Stimulated activated CD4-positive, alpha-beta T cell treated with anti-CD3 and anti-CD28 coated beads, Interleukin-12 subunit alpha, Interleukin-12 subunit beta, amount 100 ng/mL, for 48 hours (primary cell): Measurements from ENCODE around the gene B4GALT6.

Source experiments
- DNase-seq, 3 donors: peaks; one replicate each; pipeline ENCODE4 v3.0.0-alpha.2; 2020; ENCODE audit warnings: low read depth in 2 of 3, low spot score in 1 of 3

The B4GALT6 gene

DNA sequence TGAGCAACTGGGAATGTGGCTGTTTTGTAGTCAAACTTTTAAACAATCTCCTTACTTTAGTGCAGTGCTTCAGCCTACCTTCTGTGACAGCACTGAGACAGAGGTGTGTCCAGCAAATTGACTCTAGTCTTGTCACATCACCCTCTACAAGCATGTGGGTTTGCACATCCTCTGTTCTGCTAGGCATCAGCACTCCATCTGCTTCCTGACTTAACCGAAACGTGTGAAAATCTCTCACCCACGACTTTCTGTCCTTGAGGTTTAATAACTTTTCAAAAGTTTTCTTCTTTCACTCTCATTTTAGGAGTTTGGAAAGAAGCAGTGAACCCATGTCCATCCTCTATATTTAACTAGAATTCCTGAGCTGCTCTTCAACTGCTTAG lies 50.1 kb downstream of the B4GALT6 start:
- DNase-seq = no peak

DNA sequence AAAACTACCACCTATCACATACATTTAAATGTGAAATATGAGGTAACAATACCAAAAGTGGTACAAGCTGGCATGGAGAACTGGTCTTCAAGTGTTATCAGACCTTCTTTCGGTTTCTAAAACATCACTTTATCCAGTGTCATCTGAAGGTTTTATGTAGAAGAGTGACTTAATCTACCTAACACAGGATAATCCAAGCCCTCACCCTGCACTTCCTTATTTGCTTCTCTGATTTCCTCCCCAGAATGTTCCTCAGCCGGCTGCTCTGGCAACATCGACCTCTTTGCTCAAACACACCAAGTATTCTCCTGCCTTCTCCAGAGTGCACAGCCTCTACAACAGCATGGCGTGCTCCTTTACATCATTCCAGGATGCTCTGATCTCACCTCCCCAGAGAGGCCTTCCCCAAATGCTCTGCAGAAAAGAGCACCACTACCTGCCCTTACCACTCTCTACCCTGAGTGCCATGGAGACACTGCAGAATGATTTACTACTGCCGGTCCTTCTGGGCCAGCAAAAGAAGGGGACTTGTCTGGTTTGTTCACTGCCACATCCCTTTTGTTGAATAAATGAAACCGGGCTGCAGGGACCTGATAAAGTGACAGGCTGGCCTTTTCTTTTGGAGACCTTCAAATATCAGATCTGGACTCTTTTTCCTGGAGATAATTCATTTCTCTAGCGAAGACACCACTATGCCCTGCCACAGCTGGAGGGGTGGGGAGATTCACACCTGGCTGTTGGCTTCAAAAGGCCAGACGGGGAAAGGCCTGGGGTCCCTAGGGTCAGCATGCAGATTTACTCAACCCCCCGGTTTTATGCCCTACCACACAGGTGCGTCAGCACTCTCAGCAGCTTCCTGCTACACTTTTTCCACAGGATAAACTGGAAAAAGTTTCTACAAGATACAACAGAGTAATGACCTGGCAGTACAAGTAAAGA lies 50.7 kb downstream of the B4GALT6 start:
- no peak for DNase-seq

DNA sequence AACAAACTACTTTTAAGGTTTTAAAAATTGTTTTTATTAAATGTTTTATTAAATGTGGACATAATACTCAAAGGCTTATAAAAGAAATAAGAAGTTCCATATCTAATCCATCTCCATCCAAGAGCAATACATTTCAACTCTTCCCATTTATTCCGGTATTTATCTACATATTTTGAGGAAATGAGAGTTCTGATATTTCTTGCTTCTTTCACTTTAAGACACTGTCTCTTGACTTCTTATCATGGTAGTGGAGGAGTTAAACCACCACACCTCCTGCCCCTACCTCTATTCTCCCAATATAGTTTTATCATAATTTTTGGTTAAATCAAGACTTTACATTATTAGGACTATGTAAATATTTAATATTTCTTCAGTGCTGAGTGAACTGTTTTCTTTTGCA lies 52.0 kb downstream of the B4GALT6 start:
- no peak for DNase-seq

DNA sequence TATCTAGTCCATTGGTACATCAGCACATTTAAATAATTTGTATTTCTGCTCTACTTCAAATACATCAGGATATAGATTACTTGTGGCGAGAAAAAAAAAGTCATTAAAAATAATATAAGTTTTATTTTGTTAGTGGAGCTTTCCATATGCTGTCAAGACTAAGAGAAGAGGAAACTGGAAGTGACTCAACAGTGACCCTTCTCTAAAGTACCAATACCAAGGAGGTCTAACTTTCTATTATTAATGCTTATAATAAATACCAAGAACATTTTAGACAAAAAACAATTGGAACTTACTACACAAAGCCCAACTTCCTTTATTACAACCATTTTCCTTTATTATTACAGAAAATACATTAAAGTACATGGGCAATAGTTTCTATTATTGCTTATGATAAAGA lies 52.9 kb downstream of the B4GALT6 start:
- no peak for DNase-seq

DNA sequence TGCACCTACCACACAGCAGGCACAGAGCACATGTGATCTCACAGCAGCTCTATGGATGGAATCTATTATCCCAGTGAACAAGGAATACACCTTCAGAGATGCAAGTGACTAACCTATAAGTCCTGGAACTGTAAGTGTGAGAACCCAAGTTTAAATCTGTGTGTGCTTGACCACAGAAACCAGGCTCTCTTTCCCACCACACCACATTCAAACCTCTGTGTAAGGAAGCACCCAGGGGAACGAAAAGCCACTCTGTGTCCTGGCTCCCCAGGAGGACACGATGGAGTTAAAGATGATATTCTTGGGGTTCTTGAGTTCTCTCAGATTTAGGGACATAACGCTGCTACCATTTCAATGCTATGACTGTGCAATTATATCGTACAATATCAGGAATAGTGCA lies 53.8 kb downstream of the B4GALT6 start:
- DNase-seq = no peak

DNA sequence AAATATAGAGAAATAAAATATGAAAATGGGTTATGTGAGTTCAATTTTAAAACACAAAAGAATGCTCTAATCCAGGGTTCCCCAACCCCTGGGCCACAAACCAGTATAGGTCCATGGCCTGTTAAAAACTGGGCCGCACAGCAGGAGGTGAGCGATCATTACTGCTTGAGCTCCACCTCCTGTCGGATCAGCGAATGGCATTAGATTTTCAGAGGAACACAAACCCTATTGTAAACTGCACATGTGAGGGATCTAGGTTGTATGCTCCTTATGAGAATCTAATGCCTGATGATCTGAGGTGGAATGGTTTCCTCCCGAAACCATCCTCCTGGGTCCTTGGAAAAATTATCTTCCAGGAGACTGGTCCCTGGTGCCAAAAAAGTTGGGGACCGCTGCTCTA lies 58.0 kb downstream of the B4GALT6 start:
- no peak for DNase-seq

DNA sequence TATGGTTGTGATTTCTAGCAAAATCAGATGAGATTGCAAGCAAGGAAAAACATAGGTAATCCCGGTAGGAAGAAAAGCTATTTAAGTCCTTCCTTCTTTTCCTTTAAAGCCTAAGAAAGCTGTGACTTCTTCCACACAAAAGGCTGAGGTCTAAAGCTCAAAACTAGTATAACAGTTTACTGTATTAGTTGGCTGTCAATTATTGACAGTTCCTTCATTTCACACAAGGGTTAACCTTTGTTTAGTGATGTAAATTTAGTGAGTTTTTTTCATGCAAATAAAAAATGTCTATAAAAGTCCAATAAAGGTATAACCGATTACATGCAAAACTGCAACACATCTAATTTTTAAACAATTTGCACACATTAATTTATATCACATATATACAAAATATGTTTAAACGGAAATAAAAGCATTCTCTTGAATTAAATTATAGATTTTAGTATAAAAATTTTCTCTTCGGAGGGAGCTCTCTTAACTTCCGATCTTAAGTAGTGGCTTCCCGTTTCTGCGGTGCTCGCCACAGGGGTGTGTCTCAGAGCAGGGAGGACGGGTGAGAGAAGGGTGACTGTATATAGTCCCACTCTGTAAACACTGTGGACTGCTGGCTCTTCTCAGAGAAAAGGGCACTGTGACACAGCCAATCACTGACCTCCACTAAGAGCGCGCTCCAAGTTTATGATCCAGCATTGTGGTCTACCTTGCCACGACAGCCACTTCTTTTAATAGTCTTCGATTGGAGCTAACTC lies 59.3 kb downstream of the B4GALT6 start:
- no peak for DNase-seq

DNA sequence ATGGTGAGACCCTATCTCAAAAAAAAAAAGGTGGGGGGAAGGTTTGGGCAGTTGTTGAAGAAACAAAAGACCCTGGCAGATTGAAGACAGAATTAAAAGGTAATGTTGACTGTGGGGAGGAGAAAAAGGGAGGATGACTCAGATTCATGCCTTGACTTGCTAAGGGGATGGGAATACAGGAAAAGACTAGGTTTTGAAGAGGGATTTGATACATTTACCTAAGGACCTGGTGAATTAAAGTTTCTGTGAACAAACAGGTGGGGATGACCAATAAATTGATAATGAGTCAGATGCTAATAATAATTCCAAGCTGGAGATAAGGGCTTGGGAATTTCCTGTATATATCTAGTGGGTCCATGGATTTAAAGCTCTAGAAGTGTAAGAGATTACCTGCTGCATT lies 65.1 kb downstream of the B4GALT6 start:
- DNase-seq = no peak

DNA sequence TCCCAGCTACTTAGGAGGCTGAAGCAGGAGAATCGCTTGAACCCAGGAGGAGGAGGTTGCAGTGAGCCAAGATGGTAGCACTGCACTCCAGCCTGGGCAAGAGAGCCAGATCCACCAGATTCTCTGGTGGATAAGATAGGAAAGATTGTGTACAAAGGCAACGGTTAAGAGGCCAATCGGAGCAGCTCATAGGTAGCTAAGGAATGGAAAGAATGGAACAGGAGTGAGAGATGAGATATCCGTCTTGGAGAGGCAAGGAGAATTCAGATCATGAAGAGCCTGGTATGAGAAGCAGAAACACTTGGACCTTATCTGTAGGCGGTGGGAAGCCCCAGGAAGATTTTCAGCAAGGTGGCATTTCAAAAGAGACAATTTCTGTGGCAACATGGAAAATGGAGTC lies 65.6 kb downstream of the B4GALT6 start:
- no peak for DNase-seq

DNA sequence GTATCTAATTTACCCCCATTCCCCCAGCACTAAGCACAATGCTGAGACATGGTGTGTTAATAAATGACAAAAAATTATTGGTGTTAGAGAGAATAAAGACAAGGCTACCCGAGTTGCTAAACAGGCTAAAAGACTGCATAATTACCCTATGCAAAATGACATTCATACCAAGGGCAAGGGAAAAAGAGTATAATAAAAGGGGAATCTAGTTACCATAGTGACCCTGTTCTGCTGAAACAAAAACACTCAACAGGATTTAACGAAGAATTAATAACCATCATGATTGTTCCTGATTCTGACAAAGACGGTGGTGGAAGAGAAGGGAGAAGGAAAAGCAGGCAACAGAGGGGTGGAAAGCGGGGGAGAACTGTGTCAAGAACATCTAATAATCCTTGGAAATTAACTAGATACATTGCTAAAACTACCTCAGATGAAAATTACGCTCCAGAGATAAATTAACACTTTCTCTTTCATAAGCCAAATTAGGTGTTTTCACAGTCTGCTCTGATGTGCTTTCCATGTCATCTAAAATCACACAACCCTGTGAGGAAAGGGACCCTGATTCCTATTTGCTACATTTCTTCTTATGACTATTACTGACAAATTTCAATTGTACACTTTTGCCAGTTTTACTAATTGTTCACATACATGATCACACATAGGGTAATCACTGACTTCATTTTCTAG lies 67.2 kb downstream of the B4GALT6 start:
- DNase-seq = no peak

DNA sequence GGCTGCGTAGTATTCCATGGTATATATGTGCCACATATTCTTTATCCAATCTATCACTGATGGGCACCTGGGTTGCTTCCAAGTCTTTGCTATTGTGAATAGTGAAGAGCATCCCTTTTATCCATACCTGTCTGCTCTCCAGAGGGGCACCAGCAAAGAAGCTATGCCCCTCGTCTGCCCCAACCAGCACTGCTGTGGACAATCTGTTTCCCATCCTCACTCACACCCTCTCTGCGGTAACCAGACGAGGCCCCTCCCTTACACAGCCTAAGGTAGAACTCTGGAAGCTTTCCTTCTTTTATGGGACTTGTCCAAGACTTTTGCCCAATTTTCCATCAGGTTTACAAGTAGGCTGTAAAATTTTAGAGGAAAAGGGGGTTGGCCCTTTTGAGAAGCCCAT lies 67.8 kb downstream of the B4GALT6 start:
- no peak for DNase-seq

DNA sequence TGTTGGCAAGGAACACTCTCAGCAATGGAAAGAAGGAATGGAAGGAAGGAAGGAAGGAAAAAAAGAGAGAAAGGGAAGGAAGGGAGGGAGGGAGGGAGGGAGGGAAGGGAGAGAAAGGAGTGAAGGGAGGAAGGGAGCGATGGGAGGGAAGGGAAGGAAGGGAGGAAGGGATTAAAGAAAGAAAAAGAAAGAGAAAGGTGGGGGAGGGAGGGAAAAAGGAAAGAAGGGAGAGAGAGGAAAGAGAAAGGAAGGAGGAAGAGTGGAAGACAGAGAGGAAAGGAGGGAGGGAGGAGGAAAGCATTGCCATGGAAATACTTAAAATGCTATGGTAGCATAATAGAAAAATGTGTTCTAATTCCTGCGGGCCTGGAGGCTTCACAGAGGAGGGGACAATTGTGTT lies 70.3 kb downstream of the B4GALT6 start:
- no peak for DNase-seq

DNA sequence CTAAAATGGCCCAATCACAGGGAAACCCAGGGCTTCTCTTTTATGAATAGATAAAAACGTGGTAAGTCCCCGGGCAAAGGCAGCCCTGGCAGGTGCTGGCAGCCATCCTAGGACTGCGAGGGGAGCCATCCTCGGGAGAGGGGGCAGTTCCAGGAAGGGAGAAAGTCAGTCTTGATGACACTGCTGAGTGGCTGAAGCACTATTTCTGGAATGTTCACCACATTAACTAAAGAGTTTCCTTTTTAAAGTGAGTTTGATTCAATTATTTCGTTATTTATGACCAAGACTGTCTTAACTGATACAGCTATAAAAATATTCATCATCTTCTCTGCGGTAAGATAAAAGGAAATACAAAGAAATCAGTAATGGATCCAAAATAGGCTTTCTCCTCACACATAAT lies 72.3 kb downstream of the B4GALT6 start:
- DNase-seq = no peak

DNA sequence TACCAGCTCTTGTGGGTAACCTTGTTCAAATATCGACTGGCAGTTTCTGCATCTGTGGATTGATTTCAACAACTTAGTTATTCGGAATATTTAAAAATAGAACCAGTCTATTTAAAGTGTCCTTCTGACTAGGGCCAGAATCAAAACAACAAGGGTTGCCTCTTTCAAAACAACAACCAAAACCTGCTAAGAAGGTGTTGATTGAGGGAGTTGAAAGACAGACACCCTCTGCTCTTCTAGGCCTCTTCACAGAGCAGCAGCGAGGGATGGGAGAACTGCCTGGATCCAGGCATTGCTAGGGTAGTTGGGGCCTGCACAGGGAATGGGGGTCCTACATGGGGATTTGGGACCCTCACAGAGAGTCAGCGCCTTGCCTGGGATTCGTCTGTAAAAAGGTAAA lies 72.9 kb downstream of the B4GALT6 start:
- DNase-seq = no peak

DNA sequence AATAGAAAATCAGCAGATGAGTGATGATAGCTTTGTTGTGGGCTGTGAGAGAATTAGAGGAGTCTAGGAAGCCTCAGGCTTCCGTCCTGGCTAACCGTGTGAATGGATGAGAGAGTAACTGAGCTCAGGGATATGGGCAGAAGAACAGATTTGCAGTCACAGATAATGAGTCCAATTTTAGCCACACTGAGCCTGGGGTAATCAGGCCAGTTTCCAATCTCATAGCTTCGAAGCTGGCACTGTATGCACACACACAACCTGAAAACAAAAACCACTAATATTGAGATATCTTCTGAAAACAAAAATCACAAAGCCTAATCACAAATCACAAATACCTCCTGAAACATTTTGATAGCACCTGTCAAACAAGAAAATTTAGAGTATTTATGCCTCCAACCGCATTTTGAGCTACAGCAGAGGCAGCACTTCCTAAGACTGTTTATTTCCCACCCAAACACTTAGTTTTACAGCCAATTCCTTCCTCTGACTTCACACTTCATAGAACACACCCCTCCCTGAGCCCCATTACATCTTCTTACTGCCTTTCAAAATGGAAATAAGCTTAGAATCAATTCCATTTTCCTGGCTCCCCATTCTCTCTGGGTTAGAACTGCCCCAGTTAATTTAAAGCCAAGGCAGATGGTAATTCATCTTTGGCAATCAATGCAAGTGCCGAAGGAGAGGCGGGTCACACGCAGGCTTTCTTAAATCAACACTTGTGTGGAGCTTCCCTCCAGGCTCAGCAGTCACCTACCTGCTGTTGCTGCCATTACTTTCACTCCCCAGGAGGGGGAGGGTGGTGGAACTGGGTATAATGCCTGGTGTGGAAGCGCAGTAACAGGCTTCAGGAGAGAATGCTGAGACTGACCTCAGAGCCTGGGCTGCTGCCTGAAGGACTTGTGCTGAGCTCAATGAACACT lies 73.8 kb downstream of the B4GALT6 start:
- DNase-seq = no peak

DNA sequence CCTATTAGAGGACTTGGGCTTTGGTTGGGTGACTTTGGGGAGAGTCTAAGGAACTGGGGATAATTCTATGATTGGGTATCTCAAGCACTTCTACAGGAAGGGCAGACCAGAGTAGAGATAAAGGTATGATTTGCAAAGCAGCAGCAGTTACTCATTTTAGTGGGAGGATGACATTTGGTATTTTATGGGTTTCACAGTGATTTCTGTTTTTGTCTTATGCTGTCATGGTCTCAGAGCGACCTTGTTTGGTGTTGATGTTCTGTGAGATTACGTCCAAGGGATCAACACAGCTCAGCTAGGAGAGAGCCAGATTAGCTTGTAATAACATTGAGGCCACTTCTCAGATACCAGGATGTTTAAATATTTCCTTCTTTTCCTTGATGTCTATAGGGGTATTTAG lies 74.5 kb downstream of the B4GALT6 start:
- no peak for DNase-seq

DNA sequence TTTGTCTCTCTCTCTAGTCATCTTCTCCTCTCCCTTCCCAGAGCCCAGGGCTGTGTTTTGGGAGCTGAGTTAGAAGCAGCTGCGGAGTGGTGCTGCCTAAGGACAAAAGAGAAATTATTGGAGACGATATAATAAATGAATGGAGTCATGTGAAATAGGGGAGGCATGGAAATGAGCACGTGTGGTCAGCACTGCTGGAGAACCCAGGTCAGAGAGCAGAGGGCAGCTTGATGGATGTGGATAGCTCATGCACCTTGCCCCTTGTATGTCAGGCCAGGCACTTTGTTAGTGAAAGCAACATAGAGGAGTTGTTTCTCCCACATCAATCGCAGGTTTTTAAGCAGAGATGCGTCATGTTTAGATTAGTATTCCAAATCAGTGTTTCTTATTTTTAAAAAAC lies 77.0 kb downstream of the B4GALT6 start:
- DNase-seq = no peak

DNA sequence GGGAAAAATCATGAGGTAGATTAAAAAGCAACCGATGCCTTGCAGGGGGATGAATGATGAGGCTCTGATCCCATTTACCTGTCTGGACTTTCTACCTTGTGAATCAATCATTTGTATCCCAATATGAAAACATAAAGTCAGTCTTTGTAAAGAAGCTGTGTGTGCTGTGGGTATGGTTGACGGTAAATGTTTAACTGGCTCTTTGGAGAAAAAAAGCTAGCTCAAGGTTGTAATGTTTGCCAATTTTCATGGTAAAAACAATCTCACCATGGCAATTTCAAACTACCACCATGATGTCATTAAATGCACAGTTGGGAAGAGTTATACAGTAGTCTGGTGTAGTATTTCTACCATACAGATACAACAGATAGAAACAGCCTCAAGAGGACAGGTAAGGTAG lies 78.1 kb downstream of the B4GALT6 start:
- no peak for DNase-seq

DNA sequence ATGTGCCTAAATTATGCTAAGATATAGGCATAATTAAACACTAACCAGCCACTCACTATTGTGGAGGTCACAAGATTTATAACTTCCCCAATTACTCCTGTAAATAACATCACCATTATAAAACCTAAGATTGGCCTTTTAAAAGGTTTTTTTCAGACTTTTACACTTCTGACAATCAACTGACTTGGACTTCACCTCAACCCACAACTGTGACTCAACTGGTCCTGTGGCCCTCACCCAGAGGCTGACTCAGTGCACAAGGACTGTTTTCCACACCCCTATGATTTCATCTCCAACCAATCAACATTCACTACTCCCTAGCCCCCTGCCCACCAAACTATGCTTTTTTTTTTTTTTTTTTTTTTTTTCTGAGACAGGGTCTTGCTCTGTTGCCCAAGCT lies 81.1 kb downstream of the B4GALT6 start:
- DNase-seq = peak in 2 of 3 donors; percentile 0 to 5

DNA sequence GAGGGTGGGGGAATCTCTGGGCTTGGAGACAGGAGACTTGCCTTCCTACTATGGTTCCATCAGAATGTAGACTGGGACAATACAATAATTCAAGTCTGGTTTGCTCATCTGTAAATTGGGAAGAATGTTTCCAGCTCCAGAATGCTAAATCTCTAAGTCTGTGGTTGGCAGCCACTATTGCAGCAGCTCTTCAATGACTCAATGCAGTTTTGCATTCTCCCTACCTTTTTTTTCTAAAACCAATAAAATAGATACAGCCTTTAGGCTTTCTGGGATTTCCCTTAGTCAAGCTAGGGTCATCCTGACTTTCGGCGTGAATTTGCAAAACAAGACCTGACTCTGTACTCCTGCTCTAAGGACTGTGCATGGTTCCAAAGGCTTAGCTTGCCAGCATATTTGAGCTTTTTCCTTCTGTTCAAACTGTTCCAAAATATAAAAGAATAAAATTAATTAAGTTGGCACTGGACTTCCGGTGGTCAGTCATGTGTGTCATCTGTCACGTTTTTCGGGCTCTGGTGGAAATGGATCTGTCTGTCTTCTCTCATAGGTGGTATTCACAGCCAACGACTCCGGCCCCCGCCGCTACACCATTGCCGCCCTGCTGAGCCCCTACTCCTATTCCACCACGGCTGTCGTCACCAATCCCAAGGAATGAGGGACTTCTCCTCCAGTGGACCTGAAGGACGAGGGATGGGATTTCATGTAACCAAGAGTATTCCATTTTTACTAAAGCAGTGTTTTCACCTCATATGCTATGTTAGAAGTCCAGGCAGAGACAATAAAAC lies 86.2 kb downstream of the B4GALT6 start:
- DNase-seq = no peak
